Measurements from ENCODE around the gene BBS12.

DNA sequence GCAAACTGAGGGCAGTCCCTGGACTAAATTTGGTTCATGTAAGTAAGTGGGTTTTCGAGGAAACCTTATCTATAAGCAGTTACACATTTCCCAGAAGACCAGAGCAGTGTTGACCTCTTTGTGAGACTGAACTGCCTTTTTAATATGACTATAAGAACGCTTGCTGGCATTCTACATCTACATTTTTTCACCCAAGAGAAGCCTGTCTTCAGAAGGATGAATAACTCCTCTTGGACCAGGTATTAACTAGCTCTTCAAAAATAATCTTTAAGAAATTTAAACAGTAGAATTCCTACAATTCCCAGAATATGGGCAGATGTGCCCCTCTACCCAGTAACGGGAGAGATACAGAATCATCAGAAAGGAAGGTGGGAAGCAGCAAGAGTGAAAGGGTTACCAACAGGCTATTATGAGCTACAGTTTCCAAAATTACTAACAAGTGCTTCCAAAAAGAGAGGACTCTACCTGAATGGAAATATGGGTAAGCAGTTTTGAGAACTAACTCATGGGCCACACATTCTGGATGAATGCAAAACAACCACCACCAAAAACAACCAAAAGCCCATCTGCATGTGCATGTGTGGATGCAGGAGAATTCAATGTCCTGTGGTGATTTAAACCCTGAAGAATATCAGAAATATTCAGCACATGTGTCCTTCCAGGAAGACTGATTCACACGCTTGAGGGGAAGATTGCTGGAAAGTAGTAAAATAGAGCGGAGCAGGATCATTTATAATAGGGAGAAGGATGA lies 17.4 kb downstream of the BBS12 start:
- no peak for TF ChIP-seq SREBF2 (IDR thresholded peaks at IDR 0.05)
- TF ChIP-seq, protein P1, sequence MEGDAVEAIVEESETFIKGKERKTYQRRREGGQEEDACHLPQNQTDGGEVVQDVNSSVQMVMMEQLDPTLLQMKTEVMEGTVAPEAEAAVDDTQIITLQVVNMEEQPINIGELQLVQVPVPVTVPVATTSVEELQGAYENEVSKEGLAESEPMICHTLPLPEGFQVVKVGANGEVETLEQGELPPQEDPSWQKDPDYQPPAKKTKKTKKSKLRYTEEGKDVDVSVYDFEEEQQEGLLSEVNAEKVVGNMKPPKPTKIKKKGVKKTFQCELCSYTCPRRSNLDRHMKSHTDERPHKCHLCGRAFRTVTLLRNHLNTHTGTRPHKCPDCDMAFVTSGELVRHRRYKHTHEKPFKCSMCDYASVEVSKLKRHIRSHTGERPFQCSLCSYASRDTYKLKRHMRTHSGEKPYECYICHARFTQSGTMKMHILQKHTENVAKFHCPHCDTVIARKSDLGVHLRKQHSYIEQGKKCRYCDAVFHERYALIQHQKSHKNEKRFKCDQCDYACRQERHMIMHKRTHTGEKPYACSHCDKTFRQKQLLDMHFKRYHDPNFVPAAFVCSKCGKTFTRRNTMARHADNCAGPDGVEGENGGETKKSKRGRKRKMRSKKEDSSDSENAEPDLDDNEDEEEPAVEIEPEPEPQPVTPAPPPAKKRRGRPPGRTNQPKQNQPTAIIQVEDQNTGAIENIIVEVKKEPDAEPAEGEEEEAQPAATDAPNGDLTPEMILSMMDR (IDR thresholded peaks at IDR 0.05) = no peak
- TF ChIP-seq, protein P2, sequence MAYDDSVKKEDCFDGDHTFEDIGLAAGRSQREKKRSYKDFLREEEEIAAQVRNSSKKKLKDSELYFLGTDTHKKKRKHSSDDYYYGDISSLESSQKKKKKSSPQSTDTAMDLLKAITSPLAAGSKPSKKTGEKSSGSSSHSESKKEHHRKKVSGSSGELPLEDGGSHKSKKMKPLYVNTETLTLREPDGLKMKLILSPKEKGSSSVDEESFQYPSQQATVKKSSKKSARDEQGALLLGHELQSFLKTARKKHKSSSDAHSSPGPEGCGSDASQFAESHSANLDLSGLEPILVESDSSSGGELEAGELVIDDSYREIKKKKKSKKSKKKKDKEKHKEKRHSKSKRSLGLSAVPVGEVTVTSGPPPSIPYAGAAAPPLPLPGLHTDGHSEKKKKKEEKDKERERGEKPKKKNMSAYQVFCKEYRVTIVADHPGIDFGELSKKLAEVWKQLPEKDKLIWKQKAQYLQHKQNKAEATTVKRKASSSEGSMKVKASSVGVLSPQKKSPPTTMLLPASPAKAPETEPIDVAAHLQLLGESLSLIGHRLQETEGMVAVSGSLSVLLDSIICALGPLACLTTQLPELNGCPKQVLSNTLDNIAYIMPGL (CRISPR knock-in tag; IDR thresholded peaks at IDR 0.05; ENCODE audit: borderline replicate concordance) = no peak
- TF ChIP-seq HDAC2 (IDR thresholded peaks at IDR 0.05) = no peak
- TF ChIP-seq POLR2A (IDR thresholded peaks at IDR 0.05; ENCODE audit: low read length) = no peak
- TF ChIP-seq SMC3 (IDR thresholded peaks at IDR 0.05) = no peak
